ENCODE measurements around the gene ARMC7. TPM values are rescaled to one million over a fixed set of nuclear protein-coding genes. Genes with fewer than 3 reads are reported as not detected.

ARMC7 gene
- total RNA-seq, 1 experiment from 2014 or later, result 22.8 TPM

GRCh38 chr17:75064040-75064439 is 45.7 kb upstream of the ARMC7 start:
- H4K8ac ChIP-seq (replicated peaks; ENCODE audit: insufficient read length, low read depth, low read length), result no peak overlapping the region
- no peaks in the 10 kb centered on the region for H3K4me1 ChIP-seq (ENCODE audit: insufficient read depth, low read length)
- no peak overlapping the region for H2BK20ac ChIP-seq (ENCODE audit: low read depth, low read length, poor library complexity, severe bottlenecking)
- H3K56ac ChIP-seq (ENCODE audit: insufficient read length, low read depth, low read length), result no peak overlapping the region
- H2BK5ac ChIP-seq (ENCODE audit: insufficient read length, low read length), result no peak overlapping the region
- no peaks in the 10 kb centered on the region for H3K79me1 ChIP-seq (ENCODE audit: insufficient read depth, low read depth, low read length, poor library complexity, severe bottlenecking)
- H3K79me2 ChIP-seq (ENCODE audit: insufficient read depth, low read length), result no peaks in the 10 kb centered on the region; the same call in 1 of the 2 replicates
- no CpG with 5 or more reads among the region's 11 CpGs for WGBS (ENCODE audit: extremely low coverage, insufficient read length, low lambda C conversion rate)
- H4K5ac ChIP-seq (ENCODE audit: insufficient read length, low read depth, low read length), result no peak overlapping the region
- H2AK5ac ChIP-seq (ENCODE audit: insufficient read length, low read length), result no peak overlapping the region
- peaks cover 3% of the 10 kb centered on the region for H4K20me1 ChIP-seq (ENCODE audit: control insufficient read depth, insufficient read depth, insufficient read length)
- Mint-ChIP-seq H3K4me1 (peaks cover 0 to 7% of the 10 kb centered on the region in 2 experiments; a peak in 2 of 4 replicates), H3K27me3 (ENCODE audit: low read depth) (no peaks in the 10 kb centered on the region; the same call in none of the 2 replicates), H3K9me3 (no peaks in the 10 kb centered on the region), H3K4me3 (no peak overlapping the region; a peak in 1 of 5 replicates), H3K27ac (no peak overlapping the region; a peak in 1 of 7 replicates), H3K36me3 (ENCODE audit: insufficient read depth in 1 of 3, low read depth in 3 of 3) (peaks cover 34 to 62% (median 59%) of the 10 kb centered on the region in 3 experiments)
- no peak overlapping the region for H3K4me2 ChIP-seq (ENCODE audit: insufficient read depth, insufficient read length, low read length)
- no peak overlapping the region for H3K4ac ChIP-seq (ENCODE audit: low read depth, low read length)
- H2BK15ac ChIP-seq (ENCODE audit: low read depth, low read length), result no peak overlapping the region
- H2BK12ac ChIP-seq (ENCODE audit: insufficient read length, low read depth, low read length), result no peak overlapping the region
- H3K9me3 ChIP-seq (ENCODE audit: control insufficient read depth, low read depth, low read length), result no peaks in the 10 kb centered on the region
- DNase-seq, result no peak
- H3K18ac ChIP-seq (ENCODE audit: insufficient read length, low read depth, low read length), result no peak overlapping the region
- no peak for TF ChIP-seq CTCF (conservative IDR thresholded peaks at IDR 0.05)
- no peak overlapping the region for H3K27ac ChIP-seq (ENCODE audit: insufficient read length, low read depth, low read length)
- H3K9ac ChIP-seq (ENCODE audit: extremely low read depth, insufficient read length, low read length), result no peak overlapping the region
- no peaks in the 10 kb centered on the region for H3K27me3 ChIP-seq (ENCODE audit: insufficient read depth, low read length)
- H2AFZ ChIP-seq (ENCODE audit: low read length), result no peak overlapping the region
- H3K23ac ChIP-seq (ENCODE audit: insufficient read length, low read depth, low read length), result no peak overlapping the region
- H3K23me2 ChIP-seq (ENCODE audit: insufficient read length, low read depth, low read length, poor library complexity, severe bottlenecking), result no peaks in the 10 kb centered on the region
- no peak overlapping the region for H4K91ac ChIP-seq (ENCODE audit: insufficient read length, low read depth, low read length)
- H3K14ac ChIP-seq (ENCODE audit: insufficient read depth, low read length), result no peak overlapping the region
- no peak overlapping the region for H3T11ph ChIP-seq (ENCODE audit: low read length)
- H2BK120ac ChIP-seq (ENCODE audit: low read depth, low read length, poor library complexity, severe bottlenecking), result no peak overlapping the region
